RPMI7951 (cell line): ENCODE data around the gene IMMP2L. TPM values are rescaled to one million over a fixed set of nuclear protein-coding genes. Genes with fewer than 3 reads are reported as not detected.
"Not testable (repeated sequence)": the region's sequence is repeated elsewhere in the genome, so short reads cannot be mapped to it uniquely, and the experiment has no call there.

Experiments
- DNase-seq: peaks from one replicate; pipeline ENCODE4 v3.0.0-alpha.2; 2012; ENCODE audit warnings: low read depth
- total RNA-seq: library from RNA; depleted of rRNA; stranded (reverse); fragments of >200 nt; shearing (Covaris generic); gene quantifications from 2 replicates; pipeline ENCODE4 v1.2.3, GENCODE V29; 2014

Gene IMMP2L
- total RNA-seq, 1 experiment from 2014 or later = 10.5 TPM

DNA sequence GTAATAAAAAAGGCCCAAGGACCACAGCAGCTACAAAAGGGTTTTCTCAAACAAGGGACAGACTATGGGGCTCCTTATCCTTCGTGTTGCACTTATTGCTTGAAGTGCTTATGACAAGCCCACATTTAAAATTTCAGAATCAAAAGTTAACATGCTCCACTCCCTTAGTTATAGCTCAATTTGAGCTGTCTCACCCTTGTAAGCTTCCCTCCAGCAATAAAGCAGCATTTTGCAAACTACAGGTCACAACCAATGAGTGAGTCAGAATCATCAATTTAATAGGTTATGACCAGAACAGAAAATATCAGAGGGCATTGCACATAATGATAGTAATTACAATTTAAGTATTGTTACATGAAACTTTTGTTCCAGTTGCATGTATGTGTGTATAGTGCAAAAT is 53.0 kb downstream of the IMMP2L start:
- no peak for DNase-seq

DNA sequence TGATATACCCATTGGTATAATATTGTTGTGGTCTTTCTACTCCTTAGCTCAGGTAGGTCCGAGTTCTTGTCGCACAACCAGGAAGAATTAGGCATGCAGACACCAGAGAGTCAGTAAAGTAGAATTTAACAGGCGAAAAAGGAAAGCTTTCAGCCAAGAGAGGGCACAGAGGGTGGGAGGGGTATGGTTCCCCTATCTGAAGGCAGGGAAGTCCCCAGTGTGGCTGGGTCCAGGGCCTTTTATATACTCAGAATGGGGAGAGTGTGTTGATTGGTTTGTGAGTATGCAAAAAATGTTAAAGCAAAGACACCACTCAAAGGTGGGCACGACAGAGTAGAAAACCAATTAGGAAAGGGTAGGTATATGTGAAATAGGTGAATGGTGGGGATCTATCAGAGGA is 53.9 kb downstream of the IMMP2L start:
- DNase-seq = no peak

DNA sequence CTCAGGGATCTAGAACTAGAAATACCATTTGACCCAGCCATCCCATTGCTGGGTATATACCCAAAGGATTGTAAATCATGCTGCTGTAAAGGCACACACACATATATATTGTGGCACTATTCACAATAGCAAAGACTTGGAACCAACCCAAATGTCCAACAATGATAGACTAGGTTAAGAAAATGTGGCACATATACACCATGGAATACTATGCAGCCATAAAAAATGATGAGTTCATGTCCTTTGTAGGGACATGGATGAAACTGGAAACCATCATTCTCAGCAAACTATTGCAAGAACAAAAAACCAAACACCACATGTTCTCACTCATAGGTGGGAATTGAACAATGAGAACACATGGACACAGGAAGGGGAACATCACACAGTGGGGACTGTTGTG is 56.9 kb downstream of the IMMP2L start:
- DNase-seq = not testable (repeated sequence)

DNA sequence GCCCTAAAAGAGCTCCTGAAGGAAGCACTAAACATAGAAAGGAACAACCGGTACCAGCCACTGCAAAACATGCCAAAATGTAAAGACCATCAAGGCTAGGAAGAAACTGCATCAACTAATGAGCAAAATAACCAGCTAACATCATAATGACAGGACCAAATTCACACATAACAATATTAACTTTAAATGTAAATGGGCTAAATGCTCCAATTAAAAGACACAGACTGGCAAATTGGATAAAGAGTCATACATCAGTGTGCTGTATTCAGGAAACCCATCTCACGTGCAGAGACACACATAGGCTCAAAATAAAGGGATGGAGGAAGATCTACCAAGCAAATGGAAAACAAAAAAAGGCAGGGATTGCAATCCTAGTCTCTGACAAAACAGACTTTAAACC is 60.5 kb downstream of the IMMP2L start:
- DNase-seq = not testable (repeated sequence)

DNA sequence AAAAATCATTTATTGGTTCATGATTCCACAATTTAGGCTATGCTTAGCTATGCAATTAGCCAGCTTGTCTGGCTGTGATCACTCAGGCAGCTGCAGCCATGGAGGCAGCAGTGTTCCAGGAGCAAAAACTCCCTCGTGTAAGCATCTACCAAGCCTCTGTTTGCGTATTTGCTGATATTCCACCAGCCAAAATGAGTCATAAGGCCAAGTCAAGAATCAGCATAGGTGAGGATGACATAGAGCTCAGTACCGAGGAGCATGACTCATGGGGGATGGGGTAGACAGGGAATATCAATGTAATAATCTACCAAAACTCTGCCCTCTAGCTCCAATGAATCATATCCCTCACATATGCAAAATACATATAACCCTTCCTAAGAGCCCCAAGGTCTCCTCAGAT is 63.3 kb downstream of the IMMP2L start:
- peak; percentile 37 for DNase-seq

DNA sequence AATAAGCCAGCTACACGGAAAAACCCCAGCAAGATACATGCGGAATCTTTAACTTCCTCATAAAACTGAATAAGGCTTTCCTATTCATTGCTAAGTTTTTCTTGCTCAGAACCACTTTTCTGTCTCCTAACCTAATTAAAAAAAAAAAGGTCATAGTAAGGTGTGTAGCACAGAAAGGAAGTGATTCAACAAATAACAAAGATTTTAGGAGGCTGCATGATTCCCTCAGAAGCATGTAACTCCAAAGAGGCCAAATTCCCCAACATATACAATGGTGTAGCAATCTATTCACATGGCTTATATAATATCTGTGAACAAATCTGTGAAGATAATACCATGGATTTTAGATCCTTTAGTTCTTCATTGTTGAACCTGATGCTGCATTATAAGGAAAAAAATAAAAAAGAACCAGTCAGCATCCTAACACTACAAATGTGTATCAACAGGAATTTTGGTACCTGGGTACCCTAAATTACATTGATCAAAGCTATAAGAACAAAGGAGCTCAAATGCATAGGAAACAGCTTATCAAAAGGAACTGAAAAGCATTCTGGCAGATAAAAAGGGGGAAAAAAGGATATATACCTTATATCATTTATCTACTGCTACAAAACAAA is 63.8 kb downstream of the IMMP2L start:
- no peak for DNase-seq

DNA sequence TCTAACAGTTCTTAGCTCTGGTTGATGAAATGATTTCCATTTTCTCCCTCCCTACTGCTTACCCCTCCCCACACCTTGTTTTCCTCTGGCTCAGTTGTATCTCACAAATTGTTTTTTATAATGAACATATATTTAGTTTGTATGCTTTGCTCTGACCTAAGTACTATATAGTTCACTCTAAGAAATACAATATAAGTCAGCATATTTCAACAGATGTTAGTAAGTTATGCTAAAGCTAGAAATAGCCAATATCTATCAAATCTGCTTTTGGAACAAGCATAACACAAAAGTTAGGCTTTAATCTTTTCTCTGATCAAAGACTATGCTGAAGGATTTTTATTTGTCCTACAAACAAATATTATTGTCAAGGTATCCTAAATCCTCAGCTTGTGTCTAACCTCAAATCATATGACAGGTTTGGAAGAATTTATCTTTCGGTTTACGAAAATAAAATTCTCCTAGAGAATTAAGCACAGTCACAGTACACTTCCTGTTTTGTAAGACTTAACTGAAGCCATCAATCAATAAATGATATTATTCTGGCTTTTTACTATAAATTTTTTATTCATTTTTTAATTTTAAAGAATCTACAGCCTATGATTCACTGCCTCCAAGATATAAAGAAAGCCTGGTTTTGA is 67.0 kb downstream of the IMMP2L start:
- DNase-seq = no peak

DNA sequence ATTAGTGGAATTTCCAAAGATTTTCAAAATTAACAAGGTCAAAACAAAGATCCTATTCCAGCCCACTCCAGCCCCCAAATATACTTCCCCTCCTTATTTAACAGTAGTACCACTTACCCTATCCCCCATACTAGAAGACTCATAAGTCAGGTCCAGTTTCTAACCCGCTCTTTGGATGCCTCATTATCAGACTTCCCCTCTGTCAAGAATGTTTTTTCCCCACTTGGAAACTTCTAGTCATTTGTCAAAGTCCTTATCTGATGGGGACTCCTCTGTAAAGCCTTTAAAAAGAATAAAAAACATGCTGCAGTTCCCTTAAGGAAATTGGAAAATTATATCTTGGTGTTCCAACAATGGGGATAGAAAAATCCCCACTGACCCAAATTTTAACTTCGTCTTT is 70.1 kb downstream of the IMMP2L start:
- no peak for DNase-seq

DNA sequence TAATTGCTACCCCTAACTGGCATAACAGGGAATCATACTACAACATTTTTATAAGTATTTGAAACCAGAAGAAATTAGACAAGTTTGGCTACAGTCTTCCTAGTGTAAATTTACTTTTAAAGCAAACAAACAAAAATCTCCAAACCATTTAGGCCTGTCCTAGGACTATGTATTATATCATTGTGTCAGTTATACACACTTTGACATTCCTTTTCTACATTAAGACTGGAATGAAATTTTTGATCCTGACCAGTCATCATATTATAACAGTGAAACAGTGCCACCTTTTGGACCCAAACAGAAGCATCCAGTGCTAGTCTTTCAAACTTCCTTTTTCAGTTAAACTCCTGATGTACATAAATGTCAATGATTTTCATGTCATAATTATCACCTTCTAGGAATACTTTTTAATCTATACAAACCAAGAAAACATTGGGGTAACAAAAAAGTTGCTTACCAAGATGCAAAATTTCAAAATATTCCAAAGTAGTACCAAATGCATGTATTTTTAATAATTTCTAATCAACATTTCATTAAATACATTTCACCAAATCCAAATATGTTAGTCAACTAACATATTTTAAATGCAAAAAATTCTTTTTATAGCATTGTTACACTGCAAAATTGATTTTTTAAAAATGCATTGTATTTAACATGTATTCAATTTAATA is 75.7 kb downstream of the IMMP2L start:
- peak; percentile 50 for DNase-seq

DNA sequence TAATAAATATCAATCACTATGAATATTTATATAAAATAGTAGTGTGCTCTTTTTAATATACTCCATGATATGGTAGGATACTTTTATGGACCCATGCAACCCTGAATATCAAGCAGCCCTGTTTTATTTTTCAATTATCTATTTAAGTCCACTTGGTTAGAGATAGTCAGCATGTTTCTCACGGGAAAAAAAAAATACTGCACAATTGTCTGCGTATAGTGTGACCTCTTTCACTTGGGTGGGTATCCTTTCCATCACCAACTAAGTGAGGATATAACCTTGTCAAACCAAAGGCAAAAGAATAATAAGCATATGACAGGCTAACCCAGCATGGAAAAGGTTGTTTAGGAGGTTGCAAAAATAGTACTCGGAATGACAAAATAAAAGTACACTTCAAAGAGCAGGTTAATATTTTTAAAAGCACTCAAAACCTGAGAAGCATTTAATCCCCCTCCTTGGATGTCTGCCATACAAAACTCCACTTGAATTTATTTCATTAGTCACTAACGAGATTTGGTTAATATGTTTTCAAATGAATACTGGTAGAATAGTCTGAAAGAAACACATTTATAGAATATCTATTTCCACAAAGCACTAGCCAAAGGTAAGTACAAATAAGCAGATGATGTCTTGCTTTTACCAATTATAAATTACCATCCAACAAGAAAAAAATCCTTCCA is 76.5 kb downstream of the IMMP2L start:
- no peak for DNase-seq

DNA sequence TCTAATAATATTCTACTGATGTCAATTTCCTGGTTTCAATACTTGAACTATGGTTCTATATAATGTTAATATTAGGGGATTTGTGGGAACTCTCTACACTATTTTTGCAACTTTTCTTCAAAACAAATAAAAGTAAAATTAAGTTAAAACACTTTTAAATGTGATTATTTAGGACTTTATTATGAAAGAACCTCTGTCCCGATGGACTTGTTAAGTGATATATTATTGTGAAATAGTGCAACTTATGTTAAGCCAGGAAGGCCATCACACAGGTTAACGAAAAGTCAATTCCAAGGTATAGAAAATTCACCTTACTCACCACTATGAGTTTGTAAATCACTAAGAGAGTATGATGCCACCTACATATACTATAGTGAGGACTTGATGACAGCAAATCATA is 79.2 kb downstream of the IMMP2L start:
- no peak for DNase-seq

DNA sequence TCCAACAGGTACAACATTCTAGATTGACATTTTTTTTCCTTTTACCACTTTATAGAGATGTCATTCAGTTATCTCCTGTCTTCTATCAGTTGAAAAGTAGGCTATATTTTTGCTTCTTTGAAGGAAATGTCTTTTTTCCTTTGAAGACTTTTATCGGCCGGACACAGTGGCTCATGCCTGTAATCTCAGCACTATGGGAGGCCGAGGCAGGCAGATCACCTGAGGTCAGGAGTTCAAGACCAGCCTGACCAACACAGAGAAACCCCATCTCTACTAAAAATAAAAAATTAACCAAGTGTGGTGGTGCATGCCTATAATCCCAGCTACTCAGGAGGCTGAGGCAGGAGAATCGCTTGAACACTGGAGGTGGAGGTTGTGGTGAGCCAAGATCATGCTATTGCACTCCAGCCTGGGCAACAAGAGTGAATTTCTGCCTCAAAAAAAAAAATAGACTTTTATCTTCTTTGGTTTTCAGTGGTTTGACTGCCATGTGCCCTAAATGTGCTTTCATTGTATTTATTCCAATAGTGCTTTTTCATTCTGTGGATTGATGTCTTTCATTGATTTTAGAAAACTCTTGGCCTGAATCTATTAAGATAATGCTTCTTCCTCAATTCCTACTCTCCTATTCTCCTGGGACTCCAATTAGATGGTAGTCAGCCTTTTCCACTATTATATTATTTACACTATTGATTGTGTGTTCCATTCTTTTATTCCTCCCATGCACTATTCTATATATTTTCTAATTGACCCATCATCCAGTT is 84.6 kb downstream of the IMMP2L start:
- DNase-seq = no peak

DNA sequence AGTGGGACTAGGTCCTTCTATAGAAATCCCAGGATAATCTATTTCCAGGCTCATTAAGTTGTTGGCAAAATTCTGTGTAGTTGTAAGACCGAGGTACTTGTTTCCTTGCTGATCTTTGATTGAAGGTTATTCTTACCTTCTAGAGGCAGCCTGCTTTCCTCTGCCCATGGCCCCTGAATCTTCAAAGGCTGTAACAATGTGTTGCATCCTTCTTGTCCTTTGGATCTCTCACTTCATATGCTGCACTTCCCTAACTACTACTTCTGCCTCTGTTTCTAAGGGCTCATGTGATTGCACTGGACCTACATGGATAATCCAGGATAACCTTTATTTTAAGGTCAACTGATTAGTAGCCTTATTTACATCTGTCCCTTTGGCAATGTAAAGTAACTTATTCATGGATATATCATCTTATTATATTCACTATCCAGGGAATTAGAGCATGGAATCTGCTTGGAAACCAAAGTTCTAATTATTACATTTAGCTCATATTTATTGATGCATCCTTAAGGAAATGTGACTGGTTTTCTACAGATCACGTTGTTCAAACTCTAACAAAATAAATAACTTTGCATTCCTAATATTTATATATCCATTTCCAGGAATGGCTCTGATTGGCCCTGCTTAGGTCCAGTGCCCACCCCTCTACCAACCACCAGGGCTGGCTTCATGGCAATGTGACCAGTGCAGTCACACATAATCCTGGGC is 85.6 kb downstream of the IMMP2L start:
- no peak for DNase-seq

DNA sequence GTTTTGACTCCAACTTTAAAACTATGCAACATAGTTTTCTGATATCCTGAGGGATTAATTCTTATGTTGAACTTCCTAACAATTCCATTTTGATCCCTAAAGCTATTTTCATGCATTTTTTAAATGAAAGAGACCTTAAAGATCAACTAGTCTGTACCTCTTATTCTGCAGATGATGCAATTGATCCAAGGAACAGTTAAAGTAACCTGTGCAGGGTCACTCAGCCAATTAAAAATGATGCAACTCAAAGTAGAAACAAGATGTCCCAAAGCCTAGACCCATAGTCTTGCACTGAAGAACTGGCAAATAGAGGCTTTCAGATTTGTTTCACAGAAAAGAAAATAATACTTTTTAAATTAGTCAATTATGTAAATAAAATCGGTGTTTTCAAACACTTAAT is 86.3 kb downstream of the IMMP2L start:
- DNase-seq = no peak

DNA sequence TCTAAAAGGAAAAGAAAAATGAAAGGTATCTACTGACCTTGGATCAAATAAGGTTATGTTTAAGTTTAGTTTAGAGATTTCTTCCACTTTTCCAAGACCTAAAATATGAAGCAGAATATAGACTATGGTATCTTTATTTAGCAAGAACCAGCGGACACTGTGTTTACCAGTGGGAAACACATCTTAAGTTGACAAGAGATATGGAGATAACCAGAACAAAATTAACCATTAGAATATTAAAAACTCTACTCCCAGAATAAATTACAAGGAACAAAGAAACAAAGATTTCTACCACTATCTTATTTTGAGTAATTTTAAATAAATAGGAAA is 86.9 kb downstream of the IMMP2L start:
- DNase-seq = no peak

DNA sequence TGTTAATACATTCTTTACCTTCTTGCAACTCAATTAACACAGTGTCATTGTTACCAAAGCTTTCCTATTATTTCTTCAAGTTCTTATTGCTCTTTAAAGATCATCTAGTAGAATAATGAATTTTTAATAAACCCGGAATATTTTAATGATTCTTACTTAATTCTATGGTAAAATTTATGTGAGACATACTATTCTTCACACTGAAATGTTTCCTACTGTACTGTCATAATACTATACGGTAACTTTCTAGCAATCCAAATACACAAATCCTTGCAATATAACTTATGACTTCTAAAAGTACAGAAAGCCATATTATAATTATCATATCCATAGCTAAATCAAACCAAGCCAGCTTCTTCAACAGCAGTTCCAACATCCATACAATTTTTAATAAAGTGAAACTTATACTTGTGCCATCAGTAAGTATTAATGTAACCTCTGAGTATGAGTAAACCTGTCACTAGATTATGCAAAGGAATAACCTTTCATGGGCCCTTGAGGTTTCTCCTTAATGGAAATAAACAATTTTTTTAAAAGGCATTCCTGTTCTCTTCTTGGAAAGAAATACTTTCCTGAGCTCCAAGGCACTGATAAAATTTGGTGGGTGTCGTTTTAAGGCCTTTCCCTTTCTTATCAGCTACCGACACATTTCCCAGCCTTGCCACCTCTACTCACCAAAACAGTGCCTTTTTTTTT is 87.4 kb downstream of the IMMP2L start:
- DNase-seq = no peak

DNA sequence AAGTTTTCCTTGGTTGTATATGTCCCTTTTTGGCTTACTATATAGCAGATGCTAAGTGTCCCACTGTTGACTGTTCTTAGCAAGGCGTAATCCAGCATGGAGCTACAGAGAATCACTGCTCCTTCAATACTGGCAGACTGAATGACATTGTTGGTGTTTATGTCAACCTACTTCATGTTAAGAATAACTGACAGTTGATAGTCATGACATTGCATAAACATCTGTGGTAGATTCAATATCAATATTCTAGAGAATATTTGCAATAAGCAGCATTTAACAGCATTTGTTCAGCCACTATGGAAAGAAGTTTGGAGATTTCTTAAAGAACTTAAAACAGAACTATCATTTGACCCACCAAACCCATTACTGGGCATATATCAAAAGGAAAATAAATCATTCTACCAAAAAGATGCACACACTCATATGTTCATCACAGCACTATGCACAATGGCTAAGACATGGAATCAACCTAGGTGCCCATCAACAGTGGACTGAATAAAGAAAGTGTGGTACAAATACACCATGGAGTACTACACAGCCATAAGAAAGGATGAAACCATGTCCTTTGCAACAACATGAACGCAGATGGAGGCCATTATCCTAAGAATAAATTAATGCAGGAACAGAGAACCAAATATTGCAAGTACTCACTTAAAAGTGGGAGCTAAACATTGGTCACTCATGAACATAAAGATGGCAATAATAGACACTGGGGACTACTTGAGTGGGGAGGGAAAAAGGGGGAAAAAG is 88.7 kb downstream of the IMMP2L start:
- no peak for DNase-seq

DNA sequence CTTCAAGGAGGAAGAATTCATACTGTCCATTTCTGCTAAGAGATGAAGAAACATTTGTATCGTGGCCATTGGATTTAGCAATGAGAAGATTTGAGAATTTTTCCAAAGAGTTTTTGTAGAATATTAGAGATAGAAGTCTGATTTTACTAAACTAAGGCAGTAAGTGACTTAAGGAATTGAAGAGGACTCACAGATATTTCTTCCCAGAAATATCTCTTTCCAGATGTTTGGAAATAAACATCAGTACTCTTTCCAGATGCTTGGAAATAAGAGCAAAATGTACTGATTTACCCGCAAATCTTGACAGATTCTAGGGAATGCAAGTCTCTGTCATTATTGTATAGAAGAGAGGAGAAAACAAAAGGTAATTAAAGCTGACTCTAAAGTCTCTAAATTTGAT is 91.3 kb downstream of the IMMP2L start:
- DNase-seq = no peak

DNA sequence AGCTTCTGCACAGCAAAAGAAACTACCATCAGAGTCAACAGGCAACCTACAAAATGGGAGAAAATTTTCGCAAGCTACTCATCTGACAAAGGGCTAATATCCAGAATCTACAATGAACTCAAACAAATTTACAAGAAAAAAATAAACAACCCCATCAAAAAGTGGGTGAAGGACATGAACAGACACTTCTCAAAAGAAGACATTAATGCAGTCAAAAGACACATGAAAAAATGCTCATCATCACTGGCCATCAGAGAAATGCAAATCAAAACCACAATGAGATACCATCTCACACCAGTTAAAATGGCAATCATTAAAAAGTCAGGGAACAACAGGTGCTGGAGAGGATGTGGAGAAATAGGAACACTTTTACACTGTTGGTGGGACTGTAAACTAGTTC is 92.4 kb downstream of the IMMP2L start:
- not testable (repeated sequence) for DNase-seq

DNA sequence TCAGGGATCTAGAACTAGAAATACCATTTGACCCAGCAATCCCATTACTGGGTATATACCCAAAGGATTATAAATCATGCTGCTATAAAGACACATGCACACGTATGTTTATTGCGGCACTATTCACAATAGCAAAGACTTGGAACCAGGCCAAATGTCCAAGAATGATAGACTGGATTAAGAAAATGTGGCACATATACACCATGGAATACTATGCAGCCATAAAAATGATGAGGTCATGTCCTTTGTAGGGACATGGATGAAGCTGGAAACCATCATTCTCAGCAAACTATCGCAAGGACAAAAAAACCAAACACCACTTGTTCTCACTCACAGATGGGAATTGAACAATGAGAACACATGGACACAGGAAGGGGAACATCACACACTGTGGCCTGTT is 96.5 kb downstream of the IMMP2L start:
- DNase-seq = not testable (repeated sequence)
